ENCODE data around the gene SPDL1. TPM values are rescaled to one million over a fixed set of nuclear protein-coding genes. Genes with fewer than 3 reads are reported as not detected.
A peak's percentile ranks its signal among the peaks of the same experiment; 100 is the strongest.

Gene SPDL1
- total RNA-seq, 2 donors from 2014 or later, result 8.0 to 13.7 TPM

DNA sequence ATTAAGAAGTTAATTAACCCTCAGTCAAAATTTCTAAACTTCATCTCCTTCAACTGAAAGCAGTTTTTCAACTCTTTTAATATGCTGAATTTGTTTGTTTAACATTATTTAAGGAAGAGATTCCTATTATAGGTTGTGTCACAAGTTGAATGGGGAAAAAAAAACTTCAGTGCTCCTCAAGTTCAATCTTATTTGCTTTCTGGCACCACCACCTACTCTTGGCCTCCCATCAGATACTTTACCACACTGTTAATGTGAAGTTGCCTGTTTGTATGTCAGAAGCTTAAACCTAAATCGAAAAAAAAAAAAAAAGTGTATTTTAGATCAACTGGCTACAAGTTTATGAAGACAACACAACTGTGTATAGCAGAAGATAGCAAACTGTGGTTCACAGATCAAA lies 49.4 kb downstream of the SPDL1 start:
- no peak for DNase-seq
- H3K36me3 ChIP-seq, result no peaks in the 10 kb centered on the region
- TF ChIP-seq, protein P1, sequence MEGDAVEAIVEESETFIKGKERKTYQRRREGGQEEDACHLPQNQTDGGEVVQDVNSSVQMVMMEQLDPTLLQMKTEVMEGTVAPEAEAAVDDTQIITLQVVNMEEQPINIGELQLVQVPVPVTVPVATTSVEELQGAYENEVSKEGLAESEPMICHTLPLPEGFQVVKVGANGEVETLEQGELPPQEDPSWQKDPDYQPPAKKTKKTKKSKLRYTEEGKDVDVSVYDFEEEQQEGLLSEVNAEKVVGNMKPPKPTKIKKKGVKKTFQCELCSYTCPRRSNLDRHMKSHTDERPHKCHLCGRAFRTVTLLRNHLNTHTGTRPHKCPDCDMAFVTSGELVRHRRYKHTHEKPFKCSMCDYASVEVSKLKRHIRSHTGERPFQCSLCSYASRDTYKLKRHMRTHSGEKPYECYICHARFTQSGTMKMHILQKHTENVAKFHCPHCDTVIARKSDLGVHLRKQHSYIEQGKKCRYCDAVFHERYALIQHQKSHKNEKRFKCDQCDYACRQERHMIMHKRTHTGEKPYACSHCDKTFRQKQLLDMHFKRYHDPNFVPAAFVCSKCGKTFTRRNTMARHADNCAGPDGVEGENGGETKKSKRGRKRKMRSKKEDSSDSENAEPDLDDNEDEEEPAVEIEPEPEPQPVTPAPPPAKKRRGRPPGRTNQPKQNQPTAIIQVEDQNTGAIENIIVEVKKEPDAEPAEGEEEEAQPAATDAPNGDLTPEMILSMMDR (IDR thresholded peaks at IDR 0.05), result no peak
- no peaks in the 10 kb centered on the region for H3K27me3 ChIP-seq
- H3K9ac ChIP-seq (ENCODE audit: low read depth in 2 of 2, low read length in 2 of 2), result no peak overlapping the region
- intact Hi-C loops (cut with DNase I), result no loop called here
- no peaks in the 10 kb centered on the region for H3K4me1 ChIP-seq
- no peaks in the 10 kb centered on the region for H3K9me3 ChIP-seq
- no peak overlapping the region for H3K27ac ChIP-seq
- no peak overlapping the region for H3K4me3 ChIP-seq

DNA sequence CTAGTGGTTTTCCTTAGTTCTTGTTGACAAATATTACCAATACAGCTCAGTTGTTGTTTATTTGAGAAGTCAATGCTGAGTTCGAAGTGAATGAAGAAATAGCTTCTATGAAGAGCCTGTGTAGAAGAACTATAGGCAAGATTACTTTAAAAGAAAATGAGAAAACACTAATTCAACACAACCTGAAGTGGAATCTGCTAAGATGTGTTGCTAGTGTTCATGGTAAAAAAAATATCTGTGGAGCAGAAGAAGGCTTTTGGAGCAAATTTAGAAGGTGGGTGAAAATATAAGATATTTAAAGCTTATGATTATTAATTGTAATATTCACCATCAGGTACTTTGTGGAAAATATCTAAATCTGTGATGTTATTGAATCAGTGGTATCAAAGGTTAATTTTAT lies 51.0 kb downstream of the SPDL1 start:
- no peaks in the 10 kb centered on the region for H3K4me1 ChIP-seq
- TF ChIP-seq, protein P1 (IDR thresholded peaks at IDR 0.05), result no peak
- no peak for DNase-seq
- H3K36me3 ChIP-seq, result no peaks in the 10 kb centered on the region
- H3K4me3 ChIP-seq, result no peak overlapping the region
- no peaks in the 10 kb centered on the region for H3K9me3 ChIP-seq
- H3K27ac ChIP-seq, result no peak overlapping the region
- H3K9ac ChIP-seq (ENCODE audit: low read depth in 2 of 2, low read length in 2 of 2), result no peak overlapping the region
- no peaks in the 10 kb centered on the region for H3K27me3 ChIP-seq
- intact Hi-C loops (cut with DNase I), result no loop called here

DNA sequence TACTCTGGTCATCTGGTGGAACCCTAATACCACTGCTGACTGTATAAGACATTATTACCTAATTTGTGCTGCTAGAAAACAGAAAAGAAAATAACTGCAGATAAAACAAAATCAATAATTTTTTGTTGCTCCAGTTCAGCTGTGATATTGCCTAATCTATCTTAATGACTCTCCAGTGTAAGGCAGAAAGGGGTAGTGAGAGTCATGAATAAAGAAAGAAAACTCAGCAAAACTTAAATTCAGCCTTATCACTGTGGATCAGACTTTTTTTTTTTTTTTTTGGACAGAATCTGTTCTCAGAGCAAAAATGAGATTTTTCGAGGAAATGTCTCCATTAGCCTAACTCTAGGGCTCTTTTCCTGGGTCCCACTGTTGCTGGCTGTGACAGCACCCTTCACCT lies 52.4 kb downstream of the SPDL1 start:
- H3K4me1 ChIP-seq, result no peaks in the 10 kb centered on the region
- H3K9ac ChIP-seq (ENCODE audit: low read depth in 2 of 2, low read length in 2 of 2), result no peak overlapping the region
- H3K27me3 ChIP-seq, result no peaks in the 10 kb centered on the region
- no peaks in the 10 kb centered on the region for H3K36me3 ChIP-seq
- no peak overlapping the region for H3K27ac ChIP-seq
- intact Hi-C loops (cut with DNase I), result no loop called here
- DNase-seq, result no peak
- no peaks in the 10 kb centered on the region for H3K9me3 ChIP-seq
- H3K4me3 ChIP-seq, result no peak overlapping the region
- TF ChIP-seq, protein P1 (IDR thresholded peaks at IDR 0.05), result no peak

DNA sequence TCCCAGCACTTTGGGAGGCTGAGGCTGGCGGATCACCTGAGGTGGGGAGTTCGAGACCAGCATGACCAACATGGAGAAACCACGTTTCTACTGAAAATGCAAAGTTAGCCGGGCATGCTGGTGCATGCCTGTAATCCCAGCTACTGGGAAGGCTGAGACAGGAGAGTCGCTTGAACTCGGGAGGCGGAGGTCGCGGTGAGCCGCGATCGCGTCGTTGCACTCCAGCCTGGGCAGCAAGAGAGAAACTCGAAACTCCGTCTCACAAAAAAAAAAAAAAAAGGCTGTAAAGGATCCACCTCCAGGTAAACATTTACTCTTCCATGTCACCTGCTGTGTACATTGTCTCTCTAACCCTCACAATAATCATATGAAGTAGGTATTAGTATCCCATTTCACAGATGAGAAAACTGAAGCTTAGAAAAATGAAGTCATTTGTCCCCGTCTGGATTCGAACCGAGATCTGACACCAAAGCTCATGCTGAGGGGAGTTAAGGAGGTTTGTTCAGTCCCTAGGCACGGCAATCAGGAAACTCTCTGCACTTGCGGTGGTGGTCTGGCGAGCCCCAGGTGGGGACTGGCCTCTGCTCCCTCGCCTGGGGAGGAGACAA lies 53.0 kb downstream of the SPDL1 start:
- no peak overlapping the region for H3K27ac ChIP-seq
- DNase-seq, result no peak
- intact Hi-C loops (cut with DNase I), result no loop called here
- no peaks in the 10 kb centered on the region for H3K36me3 ChIP-seq
- peak overlapping the region; percentile 47 for H3K4me3 ChIP-seq
- H3K9me3 ChIP-seq, result no peaks in the 10 kb centered on the region
- no peaks in the 10 kb centered on the region for H3K27me3 ChIP-seq
- no peaks in the 10 kb centered on the region for H3K4me1 ChIP-seq
- H3K9ac ChIP-seq (ENCODE audit: low read depth in 2 of 2, low read length in 2 of 2), result no peak overlapping the region
- TF ChIP-seq, protein P1 (IDR thresholded peaks at IDR 0.05), result no peak

DNA sequence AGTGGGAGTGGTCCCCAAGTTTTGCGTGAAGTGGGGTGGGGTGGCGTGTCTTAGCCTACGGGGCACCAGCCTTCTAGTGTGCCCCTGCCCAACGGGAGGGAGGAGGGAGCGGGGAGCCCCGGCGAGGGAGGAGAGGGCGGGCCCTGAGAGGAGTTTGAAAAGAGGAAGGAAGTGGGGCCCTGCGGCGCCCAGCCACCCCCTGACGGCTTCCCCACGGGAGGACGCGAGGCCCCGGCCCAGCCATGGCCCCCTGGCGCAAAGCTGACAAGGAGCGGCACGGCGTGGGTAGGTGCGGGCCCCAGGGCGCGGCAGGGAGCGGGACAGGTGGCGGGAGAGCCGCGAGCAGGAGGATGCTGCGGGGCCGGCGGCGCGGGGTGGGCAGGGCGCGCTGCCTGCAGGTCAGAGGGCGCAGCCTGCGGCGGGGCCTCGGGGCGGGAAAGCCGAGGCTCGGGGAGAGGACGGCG lies 53.5 kb downstream of the SPDL1 start, which contains the start of gene DOCK2:
Gene DOCK2, plus strand, starts transcription at position 191 of the 464 bp plus-strand sequence. Its CDS starts 52 bp downstream, at position 243.
- Histone ChIP-seq H3K9me3 (no peaks in the 10 kb centered on the region), H3K4me1 (no peaks in the 10 kb centered on the region), H3K36me3 (no peaks in the 10 kb centered on the region), H3K9ac (ENCODE audit: low read depth in 2 of 2, low read length in 2 of 2) (peak within 1 kb of the TSS; percentile 57 to 71), H3K4me3 (peak within 1 kb of the TSS; percentile 47), H3K27ac (peak within 1 kb of the TSS; percentile 56), H3K27me3 (no peaks in the 10 kb centered on the region)
- intact Hi-C loops (cut with DNase I), result no loop called here
- TF ChIP-seq, protein P1 (IDR thresholded peaks at IDR 0.05), result no peak
- DNase-seq, result peak; percentile 51

Data from colonic mucosa (tissue), 4 donors.